Body of pancreas (tissue), 4 donors: ENCODE results near the gene DNER.

Source experiments
- CTCF ChIP-seq, 7 experiments: fragments of 450-650 bp in 4 of 7; fragments of 200-600 bp in 3 of 7; sonication (generic) in 3 of 7; IDR thresholded peaks; one replicate each; pipeline ENCODE4 v1.5.1; 2016 to 2019; ENCODE audit warnings: antibody characterized with exemption in 7 of 7
- POLR2A ChIP-seq, 3 donors: fragments of 450-650 bp; IDR thresholded peaks; one replicate each; pipeline ENCODE4 v1.6.1; 2016; ENCODE audit warnings: antibody characterized with exemption in 3 of 3, mild to moderate bottlenecking in 2 of 3

DNA sequence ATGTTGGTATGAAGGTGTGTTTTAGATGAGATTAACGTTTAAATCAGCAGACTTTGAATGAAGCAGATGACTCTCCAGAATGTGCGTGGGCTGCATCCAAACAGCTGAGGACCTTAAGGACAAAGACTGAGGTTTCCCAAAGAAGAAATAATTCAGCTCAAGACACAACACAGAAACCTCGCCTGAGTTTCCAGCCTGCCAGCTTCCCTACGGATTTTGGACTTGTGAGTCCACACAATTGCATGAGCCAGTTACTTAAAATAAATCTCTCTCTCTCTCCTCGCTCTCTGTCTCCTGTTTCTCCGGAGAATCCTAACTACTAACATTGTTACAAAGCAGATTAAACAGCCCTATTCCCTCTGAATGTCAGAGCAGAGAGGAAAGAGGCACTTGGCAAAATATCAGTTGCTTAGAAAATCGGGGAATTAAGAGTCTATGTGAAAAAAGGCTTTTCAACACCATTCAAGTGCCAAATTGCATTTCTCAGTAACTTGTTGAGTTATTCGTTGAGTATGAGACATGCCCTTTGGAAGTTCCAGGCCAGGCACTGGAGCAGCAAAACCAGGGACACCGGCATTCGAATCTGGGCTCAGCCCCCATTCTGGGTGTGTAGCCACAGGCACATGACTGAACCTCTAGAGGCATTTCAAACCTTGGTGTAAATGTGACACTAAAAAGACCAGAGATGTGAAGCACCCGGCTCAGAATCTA is 268.7 kb downstream of the DNER start:
- TF ChIP-seq CTCF (IDR thresholded peaks at IDR 0.05) (no peak), POLR2A (IDR thresholded peaks at IDR 0.05) (no peak)
